Astrocyte (in vitro differentiated cells and primary cell): ENCODE measurements around the gene SCUBE3. TPM values are rescaled to one million over a fixed set of nuclear protein-coding genes. Genes with fewer than 3 reads are reported as not detected.

ENCODE experiments used
- total RNA-seq: library from RNA; stranded (reverse); gene quantifications from 2 replicates; pipeline ENCODE4 v1.2.1, GENCODE V29; 2021

Gene SCUBE3
- total RNA-seq, 1 donor from 2014 or later, result 10.1 TPM

Other genes with a start within 250 kb of the SCUBE3 start
- gene TCP11, start 72.6 kb upstream of the SCUBE3 start, total RNA-seq, result not detected in 2 replicates
- gene ZNF76, start 45.8 kb downstream of the SCUBE3 start, total RNA-seq, result 12.7 and 13.5 TPM in 2 replicates
- gene DEF6, start 83.9 kb downstream of the SCUBE3 start, total RNA-seq, result 2.2 and 3.3 TPM in 2 replicates
- gene PPARD, start 128.6 kb downstream of the SCUBE3 start, total RNA-seq, result 9.9 and 11.3 TPM in 2 replicates
- gene FANCE, start 238.4 kb downstream of the SCUBE3 start, total RNA-seq, result 2.9 and 3.1 TPM in 2 replicates